ENCODE results near the gene SLX9.

GRCh38 chr21:45004059-45004422 lies 64.2 kb downstream of the SLX9 start:
- TF ChIP-seq CTCF (IDR thresholded peaks at IDR 0.05; ENCODE audit: insufficient read depth, low read depth, low read length) (no peak), EZH2 (IDR thresholded peaks at IDR 0.05; ENCODE audit: insufficient read depth, low read length) (no peak)

Measured in astrocyte (in vitro differentiated cells and primary cell).